RWPE2 (cell line): ENCODE data around the gene MYLIP.
A peak's percentile ranks its signal among the peaks of the same experiment; 100 is the strongest.

Experiments
- ATAC-seq: fragments of 200-7000 bp; cut with Tn5 transposase; 3 replicates; pipeline ENCODE4 v1.9.1; 2021; ENCODE audit warnings: low read depth
- DNase-seq: peaks from one replicate; pipeline ENCODE4 v3.0.0-alpha.2; 2020; ENCODE audit warnings: low spot score
- H3K27ac ChIP-seq: fragments of 450-650 bp; 2 replicates; pipeline ENCODE4 v1.5.1; 2017; ENCODE audit warnings: mild to moderate bottlenecking; ENCODE audit not compliant: poor library complexity, severe bottlenecking
- H3K27me3 ChIP-seq: fragments of 250-450 bp; sonication (Bioruptor Pico); 2 replicates; pipeline ENCODE4 v1.5.1; 2021; ENCODE audit warnings: mild to moderate bottlenecking, moderate library complexity; ENCODE audit not compliant: insufficient read depth, poor library complexity, severe bottlenecking
- H3K36me3 ChIP-seq: fragments of 250-450 bp; sonication (Bioruptor Pico); 2 replicates; pipeline ENCODE4 v1.5.1; 2020; ENCODE audit warnings: low read depth, mild to moderate bottlenecking, moderate library complexity
- H3K4me1 ChIP-seq: fragments of 250-450 bp; sonication (Bioruptor Pico); 2 replicates; pipeline ENCODE4 v1.5.1; 2021; ENCODE audit warnings: mild to moderate bottlenecking, moderate library complexity; ENCODE audit not compliant: insufficient read depth, poor library complexity, severe bottlenecking
- H3K4me3 ChIP-seq: fragments of 250-450 bp; sonication (Bioruptor Pico); 2 replicates; pipeline ENCODE4 v1.5.1; 2021; ENCODE audit warnings: mild to moderate bottlenecking, moderate library complexity; ENCODE audit not compliant: severe bottlenecking
- H3K9me3 ChIP-seq: fragments of 250-450 bp; sonication (Bioruptor Pico); 2 replicates; pipeline ENCODE4 v1.5.1; 2021; ENCODE audit warnings: mild to moderate bottlenecking, moderate library complexity; ENCODE audit not compliant: severe bottlenecking
- CTCF ChIP-seq: fragments of 450-650 bp; IDR thresholded peaks from one replicate; pipeline ENCODE4 v1.5.1; 2017; ENCODE audit warnings: mild to moderate bottlenecking, moderate library complexity; ENCODE audit not compliant: poor library complexity, severe bottlenecking

The MYLIP gene

GRCh38 chr6:16183187-16183664 lies 54.3 kb downstream of the MYLIP start:
- Histone ChIP-seq H3K9me3 (no peaks in the 10 kb centered on the region), H3K27me3 (no peaks in the 10 kb centered on the region), H3K36me3 (no peaks in the 10 kb centered on the region), H3K27ac (no peak overlapping the region), H3K4me3 (no peak overlapping the region), H3K4me1 (no peaks in the 10 kb centered on the region)
- peak; percentile 82 for TF ChIP-seq CTCF
- no peak for ATAC-seq
- DNase-seq = no peak

GRCh38 chr6:16184129-16184528 lies 55.2 kb downstream of the MYLIP start:
- no peak for DNase-seq
- Histone ChIP-seq H3K4me1 (no peaks in the 10 kb centered on the region), H3K4me3 (no peak overlapping the region), H3K27me3 (no peaks in the 10 kb centered on the region), H3K9me3 (no peaks in the 10 kb centered on the region), H3K36me3 (no peaks in the 10 kb centered on the region), H3K27ac (no peak overlapping the region)
- peak; percentile 9 for TF ChIP-seq CTCF
- peak; percentile 56; the same call in 1 of the 3 replicates for ATAC-seq

GRCh38 chr6:16184551-16184950 lies 55.7 kb downstream of the MYLIP start:
- Histone ChIP-seq H3K4me1 (no peaks in the 10 kb centered on the region), H3K9me3 (no peaks in the 10 kb centered on the region), H3K36me3 (no peaks in the 10 kb centered on the region), H3K27me3 (no peaks in the 10 kb centered on the region), H3K27ac (no peak overlapping the region), H3K4me3 (no peak overlapping the region)
- no peak for ATAC-seq
- DNase-seq = no peak
- no peak for TF ChIP-seq CTCF

- H3K27ac ChIP-seq = no peak overlapping the region
- no peaks in the 10 kb centered on the region for H3K36me3 ChIP-seq
- DNase-seq (no peak), ATAC-seq (no peak)
- TF ChIP-seq CTCF = no peak
- H3K9me3 ChIP-seq = no peaks in the 10 kb centered on the region
- no peaks in the 10 kb centered on the region for H3K4me1 ChIP-seq
- peaks cover 14% of the 10 kb centered on the region for H3K27me3 ChIP-seq
- no peak overlapping the region for H3K4me3 ChIP-seq
Measured at GRCh38 chr6:16187176-16187575, 58.3 kb downstream of the MYLIP start.

GRCh38 chr6:16190214-16190613 lies 61.3 kb downstream of the MYLIP start:
- no peak for TF ChIP-seq CTCF
- no peak overlapping the region for H3K4me3 ChIP-seq
- H3K4me1 ChIP-seq = no peaks in the 10 kb centered on the region
- no peak overlapping the region for H3K27ac ChIP-seq
- H3K27me3 ChIP-seq = peaks cover 19% of the 10 kb centered on the region
- no peak for DNase-seq
- no peak for ATAC-seq
- no peaks in the 10 kb centered on the region for H3K36me3 ChIP-seq
- H3K9me3 ChIP-seq = no peaks in the 10 kb centered on the region
